Left lung (tissue), 10 donors: ENCODE measurements around the gene FANCC. TPM values are rescaled to one million over a fixed set of nuclear protein-coding genes. Genes with fewer than 3 reads are reported as not detected.

ENCODE experiments used
- ATAC-seq: fragments of 200-7000 bp; cut with Tn5 transposase; one replicate; pipeline ENCODE4 v1.9.1; 2020; ENCODE audit warnings: moderate library complexity
- DNase-seq, 4 donors: peaks; one replicate each; pipeline ENCODE4 v3.0.0-alpha.2; 2013 to 2020
- H3K27ac ChIP-seq, 2 donors: fragments of 200-600 bp; sonication (generic) in 1 of 2; one replicate each; pipeline versions ENCODE4 v1.5.0 to v1.8.0; 2020 to 2021
- H3K27me3 ChIP-seq, 2 donors: fragments of 200-600 bp; sonication (generic) in 1 of 2; one replicate each; pipeline versions ENCODE4 v1.5.0 to v1.8.0; 2020 to 2021
- H3K36me3 ChIP-seq, 2 donors: fragments of 200-600 bp; sonication (generic) in 1 of 2; one replicate each; pipeline versions ENCODE4 v1.5.0 to v1.8.0; 2020 to 2021
- H3K4me1 ChIP-seq, 2 donors: fragments of 200-600 bp; one replicate each; pipeline ENCODE4 v1.8.0; 2021
- H3K4me3 ChIP-seq, 2 donors: fragments of 200-600 bp; sonication (generic) in 1 of 2; one replicate each; pipeline versions ENCODE4 v1.5.0 to v1.8.0; 2020 to 2021; ENCODE audit warnings: mild to moderate bottlenecking in 1 of 2
- H3K9me3 ChIP-seq, 2 donors: fragments of 200-600 bp; sonication (generic) in 1 of 2; one replicate each; pipeline versions ENCODE4 v1.5.0 to v1.8.0; 2020 to 2021
- intact Hi-C, 2 donors: fragments of 100-400 bp; cut with DNase I; formaldehyde crosslinking; loops; one replicate each; pipeline versions ENCODE4 v1.11.2 to v1.14.2; 2022
- polyA plus RNA-seq, 6 donors: library from polyadenylated mRNA; unstranded; fragments of 120-200 nt; gene quantifications; one replicate each; pipeline ENCODE4 v1.2.1, GENCODE V29; 2013; ENCODE audit not compliant: insufficient read length in 6 of 6
- total RNA-seq, 2 donors: library from RNA; stranded (reverse); fragmentation: NEBNext Ultra II Directional; extraction: Animal tissue kit (Norgen Biotek cat#: 25700); gene quantifications; one replicate each; pipeline ENCODE4 v1.2.1, GENCODE V29; 2021
- TF ChIP-seq, protein P1 (sequence below), 2 donors: fragments of 200-600 bp; sonication (generic) in 1 of 2; IDR thresholded peaks; one replicate each; pipeline versions ENCODE4 v1.5.0 to v1.8.0; 2021; ENCODE audit warnings: antibody characterized with exemption in 2 of 2
- donor health status: DM: no; HTN: yes; CAD: no.
- donor health status: DM: no; HTN: no; CAD: no.

FANCC gene
- total and polyA plus RNA-seq, 8 donors: 11.5 to 27.4 (median 25.7) TPM

DNA sequence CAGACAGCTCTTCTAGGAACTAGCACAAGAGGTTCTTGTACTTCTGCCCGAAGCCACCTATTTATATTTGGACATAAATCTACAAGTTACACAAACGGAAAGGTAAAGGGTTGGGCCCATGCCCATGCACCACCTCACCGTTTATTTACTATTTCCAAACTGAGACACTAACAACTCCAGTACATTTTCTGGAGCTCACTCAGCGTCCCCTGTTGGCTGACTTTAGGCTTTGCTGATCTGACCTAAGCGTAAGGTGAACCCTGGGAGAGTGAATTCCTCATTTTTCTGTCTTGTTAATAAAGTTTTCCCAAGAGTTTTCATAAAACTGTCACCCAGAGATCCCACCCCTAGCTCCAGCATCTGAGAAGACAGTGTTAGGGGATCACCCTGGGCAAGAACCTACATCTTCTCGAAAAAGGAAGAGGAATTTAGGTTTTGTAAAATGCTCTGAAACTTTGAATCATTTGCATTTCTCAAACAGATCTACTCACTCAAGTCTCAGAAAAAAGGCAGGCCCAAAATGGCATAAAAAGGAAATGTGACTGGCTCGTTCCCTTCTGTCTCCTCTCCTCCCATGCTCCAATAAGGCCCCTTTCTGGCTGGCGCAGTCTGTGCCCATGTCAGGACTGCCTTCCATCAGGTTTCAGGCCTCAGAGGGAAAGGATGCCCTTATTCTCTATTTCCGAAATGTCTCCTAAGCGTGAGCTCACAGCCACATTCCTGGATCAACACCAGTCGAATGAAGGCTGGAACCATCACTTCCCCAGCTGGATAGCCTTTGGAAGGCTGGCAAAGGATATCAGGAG, 201.3 kb downstream of the FANCC start:
- H3K27me3 ChIP-seq: no peaks in the 10 kb centered on the region
- no peak overlapping the region for H3K4me3 ChIP-seq
- ATAC-seq (peak; percentile 84), DNase-seq (no peak)
- H3K9me3 ChIP-seq: no peaks in the 10 kb centered on the region
- no peak overlapping the region for H3K27ac ChIP-seq
- peaks cover 0 to 7% of the 10 kb centered on the region in 2 donors for H3K36me3 ChIP-seq
- no peaks in the 10 kb centered on the region for H3K4me1 ChIP-seq
- intact Hi-C loops: no loop called here
- TF ChIP-seq, protein P1, sequence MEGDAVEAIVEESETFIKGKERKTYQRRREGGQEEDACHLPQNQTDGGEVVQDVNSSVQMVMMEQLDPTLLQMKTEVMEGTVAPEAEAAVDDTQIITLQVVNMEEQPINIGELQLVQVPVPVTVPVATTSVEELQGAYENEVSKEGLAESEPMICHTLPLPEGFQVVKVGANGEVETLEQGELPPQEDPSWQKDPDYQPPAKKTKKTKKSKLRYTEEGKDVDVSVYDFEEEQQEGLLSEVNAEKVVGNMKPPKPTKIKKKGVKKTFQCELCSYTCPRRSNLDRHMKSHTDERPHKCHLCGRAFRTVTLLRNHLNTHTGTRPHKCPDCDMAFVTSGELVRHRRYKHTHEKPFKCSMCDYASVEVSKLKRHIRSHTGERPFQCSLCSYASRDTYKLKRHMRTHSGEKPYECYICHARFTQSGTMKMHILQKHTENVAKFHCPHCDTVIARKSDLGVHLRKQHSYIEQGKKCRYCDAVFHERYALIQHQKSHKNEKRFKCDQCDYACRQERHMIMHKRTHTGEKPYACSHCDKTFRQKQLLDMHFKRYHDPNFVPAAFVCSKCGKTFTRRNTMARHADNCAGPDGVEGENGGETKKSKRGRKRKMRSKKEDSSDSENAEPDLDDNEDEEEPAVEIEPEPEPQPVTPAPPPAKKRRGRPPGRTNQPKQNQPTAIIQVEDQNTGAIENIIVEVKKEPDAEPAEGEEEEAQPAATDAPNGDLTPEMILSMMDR (IDR thresholded peaks at IDR 0.05): peak in 1 of 2 donors; percentile 16

DNA sequence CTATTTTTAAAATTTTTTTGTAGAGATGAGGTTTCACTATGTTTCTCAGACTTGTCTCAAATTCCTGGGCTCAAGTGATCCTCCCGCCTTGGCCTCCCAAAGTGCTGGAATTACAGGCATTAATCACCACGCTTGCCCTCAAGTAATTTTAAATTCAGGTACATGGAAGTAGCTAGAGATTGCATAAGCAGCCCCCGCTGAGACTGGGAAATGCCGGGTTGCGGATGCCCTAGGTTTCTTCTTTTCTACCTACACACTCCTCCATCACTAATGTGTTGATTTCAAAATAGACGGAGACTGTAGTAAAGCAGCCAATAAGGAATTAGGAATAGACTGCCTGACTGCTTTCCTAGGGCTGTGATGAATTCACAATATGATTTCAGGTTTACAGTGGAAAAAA, 202.4 kb downstream of the FANCC start:
- Histone ChIP-seq H3K4me1 (no peaks in the 10 kb centered on the region), H3K36me3 (peaks cover 0 to 13% of the 10 kb centered on the region in 2 donors), H3K27me3 (no peaks in the 10 kb centered on the region), H3K4me3 (no peak overlapping the region), H3K9me3 (no peaks in the 10 kb centered on the region), H3K27ac (no peak overlapping the region)
- TF ChIP-seq, protein P1 (IDR thresholded peaks at IDR 0.05): no peak
- ATAC-seq (no peak), DNase-seq (no peak)
- intact Hi-C loops: no loop called here

DNA sequence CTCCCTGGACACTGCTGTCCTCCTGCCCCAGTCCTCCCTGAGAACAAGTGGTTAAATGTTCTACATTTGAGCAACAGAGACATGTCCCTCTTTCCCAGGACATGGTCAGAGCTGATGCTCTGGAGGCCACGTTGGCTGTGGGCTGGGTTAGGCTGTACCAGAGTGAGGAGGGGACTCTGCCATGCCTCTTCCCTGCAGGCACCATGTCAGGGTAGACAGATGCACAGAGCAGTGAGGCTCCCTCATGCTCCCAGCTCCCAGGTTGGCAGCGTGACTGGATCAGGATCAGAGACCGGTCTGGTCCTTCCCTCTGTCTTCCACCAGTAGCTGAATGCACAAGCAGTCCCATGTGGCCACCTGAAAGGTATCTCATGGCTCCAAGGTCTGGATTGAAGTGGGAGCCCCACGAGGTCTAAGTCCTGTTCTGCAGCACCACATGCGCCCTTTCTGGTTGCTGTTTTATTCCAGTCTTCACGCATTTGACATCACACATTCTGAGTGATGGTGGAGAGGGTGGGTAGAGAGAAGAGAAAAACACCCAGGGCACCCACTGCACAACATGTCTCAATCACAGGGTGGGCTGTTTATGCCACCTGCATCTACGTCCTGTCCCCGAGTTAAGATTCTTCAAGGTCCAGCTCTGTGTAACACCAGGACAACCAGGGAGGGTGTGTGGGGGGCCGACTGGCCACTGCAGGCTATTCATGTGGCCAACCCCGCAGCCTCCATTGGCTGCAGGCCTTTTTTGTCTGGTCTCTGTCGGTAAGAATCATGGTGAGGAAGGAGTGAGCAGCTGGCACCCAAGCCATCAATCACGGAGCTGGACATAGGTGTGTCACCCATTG, 204.9 kb downstream of the FANCC start:
- no peak overlapping the region for H3K27ac ChIP-seq
- TF ChIP-seq, protein P1 (IDR thresholded peaks at IDR 0.05): no peak
- no peak overlapping the region for H3K4me3 ChIP-seq
- no peaks in the 10 kb centered on the region for H3K27me3 ChIP-seq
- peaks cover 0 to 26% of the 10 kb centered on the region in 2 donors for H3K36me3 ChIP-seq
- H3K9me3 ChIP-seq: no peaks in the 10 kb centered on the region
- intact Hi-C loops: no loop called here
- no peaks in the 10 kb centered on the region for H3K4me1 ChIP-seq
- DNase-seq (no peak), ATAC-seq (no peak)

DNA sequence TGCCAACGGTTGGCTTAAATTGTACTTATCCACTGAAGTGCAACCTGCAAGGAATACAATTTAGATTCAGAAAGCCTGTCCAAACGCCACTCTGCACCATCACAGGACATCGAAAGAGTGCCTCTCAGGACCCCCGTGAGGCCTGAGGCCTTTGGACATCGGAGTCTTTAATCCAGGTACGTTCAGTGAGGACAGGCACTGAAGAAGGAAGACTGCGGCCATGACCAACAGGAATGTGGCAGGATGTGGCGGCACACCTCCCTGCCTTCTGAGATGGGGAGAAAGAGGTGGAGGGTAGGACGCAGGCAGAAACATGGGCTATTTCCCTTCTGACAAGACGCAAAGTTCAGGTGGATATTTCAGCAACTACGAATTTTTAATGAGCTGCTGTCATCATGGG, 205.8 kb downstream of the FANCC start:
- H3K9me3 ChIP-seq: no peaks in the 10 kb centered on the region
- no peak overlapping the region for H3K27ac ChIP-seq
- no peaks in the 10 kb centered on the region for H3K4me1 ChIP-seq
- H3K27me3 ChIP-seq: no peaks in the 10 kb centered on the region
- intact Hi-C loops: no loop called here
- H3K36me3 ChIP-seq: peaks cover 0 to 34% of the 10 kb centered on the region in 2 donors
- DNase-seq (no peak), ATAC-seq (no peak)
- TF ChIP-seq, protein P1 (IDR thresholded peaks at IDR 0.05): no peak
- H3K4me3 ChIP-seq: no peak overlapping the region

DNA sequence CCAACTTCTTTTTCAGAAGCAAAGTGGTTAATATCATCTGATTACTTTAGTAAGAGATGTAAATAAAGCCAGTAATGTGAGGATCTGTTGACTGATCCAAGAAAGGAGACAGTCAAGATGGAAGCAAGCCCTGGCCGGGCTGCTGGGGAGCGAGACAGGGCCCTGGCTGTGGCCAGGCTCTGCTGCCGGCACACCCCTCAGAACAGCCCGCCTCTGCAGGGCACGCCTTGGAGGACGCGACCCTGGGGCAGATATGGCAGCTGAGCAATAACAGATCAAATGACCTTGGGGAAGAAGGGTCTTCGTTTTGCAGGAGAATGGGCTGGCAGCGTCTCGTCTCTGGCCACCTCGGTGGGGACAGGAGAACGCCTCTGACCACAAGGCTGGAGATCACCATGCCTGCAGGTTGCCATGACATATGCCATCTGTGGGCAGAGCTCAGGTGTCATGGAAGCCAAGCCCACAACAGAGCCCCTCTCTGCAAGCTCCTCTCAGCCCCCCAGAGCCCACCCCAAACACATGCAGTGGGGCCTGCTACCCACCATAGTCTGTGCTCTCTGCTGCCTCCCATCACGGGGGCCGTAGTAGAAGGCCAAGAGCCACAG, 206.5 kb downstream of the FANCC start:
- Histone ChIP-seq H3K27ac (no peak overlapping the region), H3K27me3 (no peaks in the 10 kb centered on the region), H3K36me3 (peaks cover 0 to 41% of the 10 kb centered on the region in 2 donors), H3K4me3 (no peak overlapping the region), H3K9me3 (no peaks in the 10 kb centered on the region), H3K4me1 (no peaks in the 10 kb centered on the region)
- TF ChIP-seq, protein P1 (IDR thresholded peaks at IDR 0.05): no peak
- DNase-seq: no peak
- intact Hi-C loops: no loop called here
- ATAC-seq: no peak
